Measurements from ENCODE around the gene SLC35G2.

DNA sequence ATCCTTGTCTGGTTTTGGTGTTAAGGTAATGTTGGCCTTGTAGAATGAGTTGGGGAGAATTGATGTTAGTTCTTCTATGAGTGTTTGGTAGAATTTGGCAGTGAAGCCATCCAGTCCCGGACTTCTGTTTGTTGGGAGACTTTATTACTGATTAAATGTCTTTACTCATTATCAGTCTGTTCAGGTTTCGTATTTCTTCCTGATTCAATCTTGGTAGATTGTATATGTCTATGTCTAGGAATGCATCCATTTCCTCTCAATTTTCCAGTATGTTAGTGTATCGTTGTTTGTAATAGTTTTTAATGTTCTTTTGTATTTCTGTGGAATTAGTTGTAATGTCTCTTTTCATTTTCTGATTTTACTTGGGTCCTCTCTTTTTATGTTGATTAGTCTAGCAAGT lies 82.5 kb downstream of the SLC35G2 start:
- TF ChIP-seq, protein P1, sequence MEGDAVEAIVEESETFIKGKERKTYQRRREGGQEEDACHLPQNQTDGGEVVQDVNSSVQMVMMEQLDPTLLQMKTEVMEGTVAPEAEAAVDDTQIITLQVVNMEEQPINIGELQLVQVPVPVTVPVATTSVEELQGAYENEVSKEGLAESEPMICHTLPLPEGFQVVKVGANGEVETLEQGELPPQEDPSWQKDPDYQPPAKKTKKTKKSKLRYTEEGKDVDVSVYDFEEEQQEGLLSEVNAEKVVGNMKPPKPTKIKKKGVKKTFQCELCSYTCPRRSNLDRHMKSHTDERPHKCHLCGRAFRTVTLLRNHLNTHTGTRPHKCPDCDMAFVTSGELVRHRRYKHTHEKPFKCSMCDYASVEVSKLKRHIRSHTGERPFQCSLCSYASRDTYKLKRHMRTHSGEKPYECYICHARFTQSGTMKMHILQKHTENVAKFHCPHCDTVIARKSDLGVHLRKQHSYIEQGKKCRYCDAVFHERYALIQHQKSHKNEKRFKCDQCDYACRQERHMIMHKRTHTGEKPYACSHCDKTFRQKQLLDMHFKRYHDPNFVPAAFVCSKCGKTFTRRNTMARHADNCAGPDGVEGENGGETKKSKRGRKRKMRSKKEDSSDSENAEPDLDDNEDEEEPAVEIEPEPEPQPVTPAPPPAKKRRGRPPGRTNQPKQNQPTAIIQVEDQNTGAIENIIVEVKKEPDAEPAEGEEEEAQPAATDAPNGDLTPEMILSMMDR (IDR thresholded peaks at IDR 0.05; ENCODE audit: poor library complexity, severe bottlenecking): no peak
- no peak for TF ChIP-seq EZH2 (IDR thresholded peaks at IDR 0.05; ENCODE audit: borderline replicate concordance, insufficient read depth, low read length, poor library complexity, severe bottlenecking)

All from neural cell (in vitro differentiated cells).